Cerebellar nuclear complex (tissue), 1 donor: ENCODE results near the gene DISC1.

Source experiments
- DNase-seq, 2 experiments: peaks; one replicate each; lab custom pipeline; 2025; lab: John Stamatoyannopoulos, UW

The DISC1 gene

DNA sequence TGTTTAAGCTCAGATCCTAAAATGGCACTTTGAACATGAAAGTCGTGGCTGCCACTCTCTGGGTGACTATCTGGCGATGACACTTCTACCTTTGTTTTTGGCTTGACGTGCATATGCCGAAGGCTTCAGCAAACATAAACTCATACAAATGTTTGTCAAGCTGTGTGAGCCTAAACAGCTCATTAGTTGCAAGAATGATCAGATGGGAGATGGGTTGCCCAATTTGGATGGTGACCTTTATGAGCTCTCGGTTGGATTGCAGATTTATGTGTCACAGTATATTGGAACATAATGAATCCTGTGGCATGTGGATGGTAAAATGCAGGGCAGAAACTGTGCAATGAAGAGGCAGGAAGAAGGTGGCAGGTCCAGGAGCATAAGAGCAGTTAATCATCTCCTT lies 229.3 kb downstream of the DISC1 start:
- DNase-seq: no peak

DNA sequence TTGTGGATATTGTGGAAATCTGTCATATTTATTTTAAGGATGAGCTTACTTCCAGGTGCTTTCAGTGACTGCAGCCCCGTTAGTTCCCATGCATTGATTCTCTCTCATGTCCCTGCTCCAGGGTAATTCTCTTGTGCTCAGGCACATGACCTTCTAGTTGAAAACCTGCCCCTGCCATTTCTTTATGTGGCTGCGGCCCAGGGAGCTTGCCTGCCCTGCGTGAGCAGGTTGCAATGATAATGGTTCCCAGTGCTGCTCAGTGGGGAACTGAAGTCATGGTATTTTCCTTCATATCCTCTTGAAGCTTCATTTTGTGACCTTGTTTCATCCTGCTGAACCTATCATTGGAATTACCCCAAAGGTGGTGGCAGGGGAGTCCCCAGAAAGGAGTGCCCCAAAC lies 229.8 kb downstream of the DISC1 start:
- no peak for DNase-seq

DNA sequence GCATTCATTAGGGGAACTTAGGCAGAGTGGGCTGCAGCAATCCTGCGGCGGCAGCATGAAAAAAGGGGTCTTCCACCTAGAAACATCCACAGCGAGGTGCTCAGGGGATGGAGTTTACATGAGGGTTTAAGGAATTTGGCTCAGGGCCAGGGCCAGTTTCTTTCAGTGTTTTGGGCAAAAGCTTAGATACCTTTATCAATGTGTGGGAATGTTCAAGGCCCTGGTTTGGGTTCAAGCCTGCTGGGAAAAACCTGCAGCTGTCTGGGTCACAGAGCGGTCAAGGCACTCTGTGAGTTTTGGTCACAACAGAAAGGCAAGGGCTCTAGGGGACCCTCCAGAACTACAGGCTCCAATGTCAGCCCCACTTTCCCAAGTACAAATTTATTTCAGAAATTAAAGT lies 230.3 kb downstream of the DISC1 start:
- no peak for DNase-seq

DNA sequence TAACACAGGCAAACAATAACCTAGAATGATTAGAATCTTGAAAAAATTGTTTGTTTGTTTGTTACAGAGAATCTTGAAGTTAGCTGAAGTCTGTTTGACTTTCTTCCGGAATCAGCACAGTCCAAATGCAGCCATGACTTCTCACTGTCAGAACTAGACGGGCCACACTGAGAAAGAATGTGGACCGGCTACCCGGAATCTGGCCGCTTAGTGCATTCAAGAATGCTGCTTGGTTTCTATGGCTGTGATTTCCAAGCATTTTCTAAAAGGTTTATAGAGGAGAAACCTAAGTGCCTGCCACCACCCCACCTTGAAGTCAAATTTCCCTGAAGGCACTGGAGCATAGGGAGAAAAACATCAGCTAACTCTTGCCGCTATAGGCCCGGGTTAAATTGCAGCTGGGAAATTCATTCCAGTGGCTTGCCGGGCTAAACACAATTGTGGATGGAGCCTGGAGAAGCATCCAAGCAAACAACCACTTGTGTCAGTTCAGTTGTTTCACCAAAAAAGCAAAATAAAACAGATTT lies 231.1 kb downstream of the DISC1 start:
- no peak for DNase-seq

DNA sequence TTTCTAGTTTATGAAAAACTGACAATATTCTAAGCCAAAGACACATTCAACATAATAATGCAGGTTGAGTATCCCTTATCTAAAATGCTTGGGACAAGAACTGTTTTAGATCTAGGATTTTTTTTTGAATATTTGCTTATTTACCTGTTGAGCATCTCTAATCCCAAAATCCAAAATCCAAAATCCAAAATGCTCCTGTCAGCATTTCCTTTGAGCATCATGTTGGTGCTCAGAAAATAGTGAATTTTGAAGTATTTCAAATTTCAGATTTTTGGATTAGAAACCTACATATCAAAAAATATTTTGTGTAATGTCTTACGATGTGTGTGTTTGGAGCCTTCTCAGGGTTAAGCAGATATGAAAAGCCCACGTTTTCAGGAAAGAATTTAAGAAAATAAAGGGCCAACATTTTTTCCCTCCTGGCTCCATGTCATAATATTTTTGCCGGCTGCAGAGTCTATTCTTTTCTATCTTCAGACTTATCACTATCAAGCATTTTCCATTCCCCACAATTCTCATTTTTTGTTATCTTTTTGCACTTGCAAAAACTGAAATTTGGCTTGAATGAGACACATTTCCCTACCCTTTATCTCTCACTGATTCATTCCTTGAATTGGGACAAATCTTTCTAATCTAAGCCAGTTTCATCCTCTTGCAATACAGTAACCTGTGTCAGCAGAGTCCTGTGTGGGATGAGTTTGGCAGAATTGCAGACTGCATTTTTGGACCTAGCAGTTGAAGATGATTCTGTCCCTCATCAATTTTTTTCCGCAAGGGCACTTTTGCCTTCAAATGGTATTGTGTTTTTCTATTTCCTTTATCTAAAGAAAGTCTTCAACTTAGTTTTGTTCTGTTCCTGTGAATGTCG lies 233.9 kb downstream of the DISC1 start:
- no peak for DNase-seq

DNA sequence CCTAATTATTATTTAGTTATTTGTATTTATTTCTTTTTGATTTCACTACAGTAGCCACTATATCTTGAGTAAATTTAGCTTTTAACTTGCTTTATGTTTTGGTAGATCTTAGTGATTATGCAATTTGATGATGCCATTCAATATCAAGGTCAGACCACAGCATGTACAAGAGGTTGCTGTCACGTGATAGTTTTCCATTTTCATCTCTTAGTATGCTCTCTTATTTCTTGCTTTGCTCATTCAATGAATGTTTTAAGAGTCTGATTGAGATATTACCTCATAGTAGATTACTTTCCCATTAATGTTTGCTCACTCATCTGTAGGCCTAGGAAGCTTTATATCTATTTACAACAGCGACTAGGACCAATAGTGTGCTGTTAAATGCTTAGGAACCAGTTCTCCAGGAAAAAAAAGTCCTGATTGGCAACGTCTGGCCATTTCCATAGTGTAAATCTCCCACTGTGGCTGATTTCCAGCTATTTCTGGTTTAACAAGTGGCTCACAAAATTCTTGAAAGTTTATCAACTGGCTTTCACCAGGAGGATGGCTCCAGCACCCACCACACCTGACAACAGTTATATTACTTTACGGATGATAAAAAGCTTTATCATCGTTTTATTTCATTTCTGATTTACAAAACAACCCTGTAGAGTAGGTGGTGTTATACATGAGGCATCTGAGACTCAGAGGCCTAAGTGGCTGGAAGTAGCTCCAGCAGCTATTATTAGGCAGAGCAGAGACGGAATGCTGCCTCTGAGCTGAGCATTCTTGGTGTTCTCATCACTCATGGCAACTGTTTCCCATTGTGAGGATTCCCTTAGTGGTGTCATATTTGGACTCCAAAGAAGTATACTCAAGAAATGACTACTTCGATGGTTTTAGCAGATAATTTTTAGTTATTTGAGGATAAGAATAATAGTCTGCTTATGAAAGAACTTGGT lies 235.2 kb downstream of the DISC1 start:
- no peak for DNase-seq

DNA sequence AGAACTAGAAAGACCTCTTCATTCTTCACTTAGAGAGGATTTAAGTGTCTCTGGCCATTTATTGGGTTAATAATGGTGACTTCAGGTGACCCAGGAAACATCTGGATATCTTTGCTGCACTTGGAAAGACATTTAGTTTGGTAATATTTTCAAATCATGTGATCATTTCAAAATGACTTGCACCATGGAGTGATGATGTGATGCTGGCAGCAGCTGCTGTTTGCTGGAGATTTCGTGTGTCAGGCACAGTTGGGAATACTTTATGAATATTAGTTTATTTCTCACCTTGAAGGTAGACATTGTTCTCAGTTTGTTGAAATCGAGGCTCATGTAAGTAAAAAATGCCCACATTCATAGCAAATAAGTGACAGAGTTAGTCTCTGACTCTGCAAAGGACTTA lies 236.0 kb downstream of the DISC1 start:
- no peak for DNase-seq

DNA sequence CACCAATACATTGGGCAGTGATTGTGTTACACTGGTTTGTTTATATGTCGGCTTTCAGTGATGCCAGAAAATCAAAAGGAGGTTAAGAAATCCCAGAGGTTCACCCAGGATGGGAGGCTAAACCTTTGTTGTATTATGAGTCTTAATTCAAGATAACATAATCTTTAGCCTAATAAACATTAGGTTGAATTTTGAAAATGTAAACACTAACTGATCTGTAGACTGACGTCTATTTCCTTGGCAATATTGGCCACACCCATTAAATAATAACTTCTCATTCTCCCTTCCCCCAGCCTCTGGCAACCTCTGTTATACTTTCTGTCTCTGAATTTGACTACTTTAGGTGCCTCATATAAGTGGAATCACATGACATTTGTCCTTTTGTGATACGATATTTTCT lies 238.7 kb downstream of the DISC1 start:
- no peak for DNase-seq

DNA sequence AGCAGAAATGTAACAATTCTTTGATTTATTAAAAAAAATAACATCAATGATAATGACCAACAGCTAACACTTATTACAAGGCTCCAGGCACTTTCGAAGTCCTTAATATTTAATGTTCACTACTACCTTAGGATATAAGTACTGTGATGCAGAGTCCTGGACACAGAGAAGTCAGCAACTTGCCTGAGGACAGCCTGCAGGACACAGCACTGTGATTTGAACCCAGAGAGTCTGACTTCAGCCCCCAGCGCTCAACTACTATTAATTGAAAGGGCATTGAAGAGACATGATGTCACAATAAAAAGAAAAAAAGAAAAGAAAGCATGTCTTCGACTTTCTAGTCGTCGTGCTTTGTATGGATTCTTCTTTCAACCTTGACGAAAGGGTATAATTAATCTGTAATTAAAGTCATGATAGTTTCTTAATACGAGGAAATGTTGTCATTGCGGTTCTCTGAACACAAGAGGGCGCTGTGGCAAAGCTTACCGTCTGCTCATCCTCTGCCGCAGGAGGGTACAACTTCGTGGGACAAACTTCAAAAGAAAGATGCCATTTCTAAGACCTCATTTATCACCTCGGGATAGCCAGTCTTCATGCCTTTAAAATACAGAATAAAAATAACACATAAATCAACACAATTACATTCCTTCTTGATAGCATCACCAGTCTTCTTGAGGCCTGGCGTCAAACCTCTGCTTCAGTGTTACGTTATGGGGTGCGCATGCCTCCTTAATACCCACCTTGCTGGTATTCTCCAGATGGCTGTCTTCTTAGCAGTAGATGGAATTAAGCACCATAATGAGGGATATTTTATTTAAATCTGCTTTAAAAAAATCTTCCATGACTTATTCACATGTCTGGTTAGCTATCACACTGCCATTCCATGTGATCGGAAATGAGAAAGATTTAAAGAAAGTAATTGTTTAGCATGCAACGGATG lies 240.1 kb downstream of the DISC1 start:
- DNase-seq: peak in 1 of 2 experiments; percentile 15

DNA sequence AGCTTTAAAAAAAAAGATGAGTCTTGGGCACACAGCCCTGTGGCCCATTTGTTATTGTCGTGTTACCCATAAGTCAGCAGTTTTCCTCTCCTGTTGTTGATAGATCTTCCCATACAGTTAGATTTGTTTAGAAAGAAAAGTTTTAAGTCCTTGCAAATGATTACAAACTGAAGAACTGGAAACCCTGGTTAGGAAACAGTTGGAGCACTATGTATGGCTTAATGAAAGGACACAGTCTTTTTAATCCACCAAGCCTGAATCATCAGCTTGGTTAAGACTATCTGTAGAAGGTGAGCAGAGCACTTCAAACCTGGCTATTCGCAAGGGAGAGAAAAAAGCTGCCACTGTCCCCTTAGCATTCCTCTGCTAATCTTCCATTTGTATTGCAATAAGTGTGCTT lies 241.0 kb downstream of the DISC1 start:
- no peak for DNase-seq

DNA sequence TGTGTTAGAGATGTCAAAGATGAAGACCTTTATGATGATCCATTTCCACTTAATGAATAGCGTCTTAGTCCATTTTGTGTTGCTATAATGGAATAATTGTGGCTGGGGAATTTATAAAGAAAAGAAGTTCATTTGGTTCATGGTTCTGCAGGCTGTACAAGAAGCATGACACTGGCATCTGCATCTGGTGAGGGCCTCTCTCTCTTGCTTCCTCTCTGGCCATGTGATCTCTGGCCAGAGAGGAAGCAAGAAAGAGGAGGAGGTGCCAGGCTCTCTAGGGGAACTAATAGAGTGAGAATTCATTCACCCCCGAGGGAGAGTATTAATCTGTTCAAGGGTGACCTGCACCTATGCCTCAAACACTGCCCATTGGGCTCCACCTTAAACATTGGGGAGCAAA lies 242.8 kb downstream of the DISC1 start:
- DNase-seq: no peak

DNA sequence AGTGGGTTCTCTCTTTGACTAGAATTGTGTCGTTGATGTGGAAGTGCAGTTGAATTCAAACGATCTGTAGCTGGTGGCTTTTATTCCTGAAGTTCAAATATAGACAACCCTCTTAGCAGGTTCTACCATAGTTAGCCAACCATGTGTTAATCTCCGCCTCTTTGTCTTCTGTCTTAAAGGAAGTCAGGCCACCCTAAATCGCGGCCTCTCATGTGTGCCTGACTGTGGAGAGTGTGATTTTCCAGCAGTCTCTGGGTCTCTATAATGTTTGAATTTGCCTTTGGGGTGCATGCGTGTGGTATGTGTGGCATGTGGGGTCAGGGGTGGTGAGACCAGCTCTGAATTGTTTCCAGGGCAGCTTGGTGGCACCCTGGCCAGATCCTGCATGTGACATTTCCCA lies 244.9 kb downstream of the DISC1 start:
- DNase-seq: no peak

DNA sequence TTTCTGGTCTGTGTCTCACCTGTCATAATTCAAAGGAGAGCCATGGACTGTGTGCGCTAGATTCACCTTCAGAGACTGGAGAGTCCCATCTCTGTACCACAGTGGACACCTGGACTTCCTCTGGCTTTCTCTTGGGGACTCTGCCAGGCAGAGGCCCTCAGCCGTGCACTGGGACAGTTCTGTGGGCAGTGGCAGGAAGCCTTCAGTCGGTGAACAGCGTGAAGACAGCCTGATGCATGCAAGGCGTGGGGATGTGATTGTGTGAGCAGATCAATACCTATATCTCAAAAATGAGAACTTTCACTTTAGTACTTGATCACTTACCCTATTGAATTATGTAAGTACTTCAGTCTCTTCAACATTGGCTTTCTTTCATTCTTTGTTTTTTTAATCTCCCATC lies 245.3 kb downstream of the DISC1 start:
- no peak for DNase-seq

DNA sequence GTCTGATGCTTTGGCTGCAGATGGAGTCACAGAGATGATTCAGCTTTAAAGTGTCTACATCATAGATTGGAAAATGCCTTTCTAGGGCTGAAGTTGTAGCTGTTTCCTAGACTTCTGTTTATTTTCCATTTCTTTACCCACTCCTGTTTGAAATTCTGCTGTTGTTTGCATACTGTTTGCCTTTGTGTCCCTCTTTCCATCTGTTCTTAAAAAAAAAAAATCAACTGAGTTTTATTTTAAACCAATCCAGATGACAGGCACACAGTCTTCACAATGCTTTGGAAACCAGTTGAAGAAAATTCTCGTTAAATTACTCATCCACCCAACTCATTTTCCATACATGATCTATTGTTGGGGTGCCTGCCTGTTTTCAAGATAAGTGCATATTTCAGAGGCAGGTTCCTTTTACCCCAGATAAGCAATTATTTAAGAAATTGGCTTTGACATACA lies 245.9 kb downstream of the DISC1 start:
- no peak for DNase-seq

DNA sequence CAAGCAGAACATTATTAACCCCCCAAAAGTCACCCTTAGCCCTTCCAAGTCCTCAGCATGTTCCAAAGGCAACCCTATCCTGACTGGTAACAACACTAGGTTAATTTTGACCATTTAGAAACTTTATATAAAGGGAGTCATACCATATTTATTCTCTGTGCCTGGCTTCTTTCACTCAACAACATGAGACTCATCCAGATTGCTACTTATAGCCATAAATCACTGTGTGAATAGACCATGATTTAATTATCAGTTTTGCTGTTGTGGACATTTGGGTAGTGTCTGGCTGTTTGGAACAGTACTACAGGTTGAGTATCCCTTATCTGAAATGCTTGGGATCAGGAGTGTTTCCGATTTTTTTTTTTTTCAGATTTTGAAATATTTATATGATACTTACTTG lies 252.1 kb downstream of the DISC1 start:
- no peak for DNase-seq

DNA sequence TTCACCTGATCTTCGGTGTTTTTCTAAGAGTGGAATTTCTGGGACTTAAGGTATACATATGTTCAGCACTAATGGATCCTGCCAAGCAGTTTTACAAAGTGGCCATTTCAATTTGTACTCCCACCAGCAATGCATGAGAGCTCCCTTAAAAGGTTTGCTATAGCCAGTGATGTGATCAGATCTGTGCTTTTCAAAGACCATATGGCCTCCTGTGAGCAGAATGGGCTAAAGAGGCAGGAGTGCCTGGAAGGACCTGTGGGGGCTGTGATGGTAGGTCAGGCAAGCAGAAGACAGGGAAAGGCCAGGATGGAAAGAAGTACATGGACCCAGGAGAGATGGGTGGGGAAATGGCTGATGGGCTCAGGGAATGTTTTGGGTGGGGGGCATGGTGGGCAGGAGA lies 252.7 kb downstream of the DISC1 start:
- DNase-seq: no peak

DNA sequence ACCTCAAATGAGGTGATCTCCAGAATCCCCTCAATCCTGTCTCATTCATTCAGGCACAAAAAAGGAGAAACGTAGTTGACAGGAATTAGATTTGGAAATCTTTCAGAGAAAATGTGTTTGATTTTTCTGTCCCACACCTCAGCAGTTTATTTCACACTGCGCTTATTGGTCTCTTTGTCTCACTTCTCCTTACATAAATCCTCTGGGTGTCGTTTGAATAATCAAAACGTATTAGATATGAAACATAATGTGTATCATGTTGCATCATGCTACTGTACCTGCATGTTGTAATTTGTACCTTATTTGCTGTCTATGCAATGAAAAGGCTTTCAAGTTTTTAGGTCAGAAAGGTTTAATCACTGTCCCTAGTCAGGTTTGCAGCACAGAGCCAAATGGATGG lies 255.7 kb downstream of the DISC1 start:
- no peak for DNase-seq

DNA sequence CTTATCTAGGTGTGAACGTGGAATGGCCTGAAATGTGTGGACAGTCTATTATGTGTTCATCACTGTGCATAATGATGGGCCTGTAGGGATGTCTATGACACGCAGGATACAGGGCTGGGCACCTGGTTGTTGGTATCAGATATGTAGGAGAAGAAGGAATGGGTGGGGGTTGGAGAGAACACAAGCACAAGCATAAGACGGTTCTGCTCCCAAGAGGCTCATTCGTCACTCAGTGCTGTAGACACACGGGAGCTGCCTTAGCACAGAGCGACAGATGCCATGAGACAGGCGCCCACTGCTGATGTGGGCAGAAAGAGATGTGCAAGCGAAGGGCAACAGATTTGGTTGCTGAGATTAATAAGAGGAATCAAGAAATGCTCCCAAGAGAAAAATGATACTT lies 256.2 kb downstream of the DISC1 start:
- DNase-seq: no peak

DNA sequence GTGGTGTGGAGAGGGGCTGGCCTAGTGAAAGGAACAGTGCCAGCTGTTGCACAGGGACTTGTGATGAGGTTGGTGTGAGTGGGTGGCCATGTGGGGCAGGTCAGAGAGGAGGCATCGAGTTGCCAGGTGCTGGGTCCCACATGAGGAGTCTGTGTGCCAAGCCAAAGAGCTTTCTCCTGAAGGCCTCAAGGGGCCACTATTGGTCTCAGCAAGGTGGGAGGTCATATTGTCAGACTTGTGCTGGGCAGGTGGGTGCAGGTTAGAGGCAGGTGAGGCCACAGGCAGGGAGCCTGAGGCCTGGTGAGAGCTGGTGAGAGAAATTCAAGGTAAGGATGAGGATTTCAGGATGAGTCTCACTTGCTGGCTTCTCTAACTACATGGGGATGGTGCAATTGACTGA lies 256.8 kb downstream of the DISC1 start:
- DNase-seq: no peak

DNA sequence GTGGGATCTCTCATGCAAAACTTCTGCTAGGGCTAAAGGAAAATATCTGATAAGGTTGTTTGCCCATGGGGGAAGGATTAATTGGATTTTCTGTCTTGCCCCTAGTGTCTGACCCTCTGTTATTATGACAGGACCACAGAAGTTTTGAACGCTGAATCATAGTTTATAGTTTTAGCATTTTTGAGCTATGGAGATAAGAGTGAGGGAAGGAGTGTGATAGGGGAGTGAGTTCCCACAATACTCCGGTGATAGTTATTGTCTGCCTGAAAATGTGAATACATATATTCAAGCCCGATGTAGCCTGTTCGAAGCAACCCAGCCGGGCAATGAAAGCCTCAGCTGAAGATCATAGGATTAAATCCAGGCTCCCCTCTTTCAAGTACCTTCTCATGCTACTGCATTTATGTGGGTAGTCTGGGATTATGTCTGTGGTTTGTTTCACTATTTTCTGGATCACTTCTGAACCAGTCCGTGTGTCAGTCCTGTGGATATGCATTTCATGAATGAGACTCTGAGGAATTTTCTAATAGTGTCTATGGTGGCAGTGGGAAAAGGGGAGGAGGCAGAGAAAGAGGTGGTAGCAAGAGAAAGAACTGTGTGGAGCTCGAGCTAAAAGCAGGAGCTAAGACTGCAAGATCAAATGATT lies 258.7 kb downstream of the DISC1 start:
- no peak for DNase-seq

DNA sequence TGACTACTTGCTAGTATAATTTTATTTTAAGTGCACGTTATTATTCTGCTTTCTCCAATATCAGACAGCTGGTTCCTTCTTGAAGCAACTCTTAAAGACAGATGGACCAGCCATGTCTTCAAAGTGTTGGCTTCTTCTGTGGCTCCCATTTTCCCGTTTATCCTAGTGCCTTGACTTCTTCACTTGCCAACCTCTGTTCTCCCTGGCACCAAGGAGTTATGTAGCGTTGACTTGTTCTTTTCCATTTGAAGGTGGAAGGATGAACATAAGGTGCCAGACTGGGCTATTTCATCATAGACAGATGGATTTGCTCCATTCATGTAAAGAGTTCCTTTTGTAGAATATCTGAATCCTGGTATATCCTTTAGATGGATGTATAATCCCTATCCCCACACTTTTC lies 260.6 kb downstream of the DISC1 start:
- no peak for DNase-seq
